HepG2 (cell line): ENCODE measurements around the gene MLST8. TPM values are rescaled to one million over a fixed set of nuclear protein-coding genes. Genes with fewer than 3 reads are reported as not detected.
A peak's percentile ranks its signal among the peaks of the same experiment; 100 is the strongest.

Experiments used
- CHD4 ChIP-seq: fragments of 200-600 bp; sonication (generic); IDR thresholded peaks from 2 replicates; pipeline ENCODE4 v1.7.0; 2017; ENCODE audit warnings: mild to moderate bottlenecking, low read length, borderline replicate concordance
- FOSL2 ChIP-seq: sonication (generic); formaldehyde crosslinking; IDR thresholded peaks from 2 replicates; pipeline ENCODE4 v1.4.0; 2020; ENCODE audit warnings: missing genetic modification reagents
- HNRNPK ChIP-seq: fragments of 200-400 bp; formaldehyde crosslinking; IDR thresholded peaks from 2 replicates; pipeline ENCODE4 v1.6.1; 2018; ENCODE audit warnings: low read length, low read depth, moderate library complexity, mild to moderate bottlenecking; ENCODE audit not compliant: poor library complexity, severe bottlenecking
- KIAA2018 ChIP-seq: sonication (generic); formaldehyde crosslinking; IDR thresholded peaks from 2 replicates; pipeline ENCODE4 v1.5.0; 2020; ENCODE audit warnings: mild to moderate bottlenecking, missing genetic modification reagents, borderline replicate concordance
- PBX3 ChIP-seq: sonication (generic); formaldehyde crosslinking; IDR thresholded peaks from 2 replicates; pipeline ENCODE4 v1.8.1; 2023; ENCODE audit warnings: missing genetic modification reagents, inconsistent platforms, borderline replicate concordance
- TAF1 ChIP-seq: sonication (generic); formaldehyde crosslinking; IDR thresholded peaks from 2 replicates; pipeline ENCODE4 v1.4.0; 2020; ENCODE audit warnings: missing genetic modification reagents
- ZNF251 ChIP-seq: sonication (generic); formaldehyde crosslinking; IDR thresholded peaks from 2 replicates; pipeline ENCODE4 v1.9.0; 2021; ENCODE audit warnings: mild to moderate bottlenecking, missing genetic modification reagents
- ZNF263 ChIP-seq: sonication (generic); formaldehyde crosslinking; IDR thresholded peaks from 2 replicates; pipeline ENCODE4 v1.4.0; 2020; ENCODE audit warnings: missing genetic modification reagents
- ZNF318 ChIP-seq: sonication (generic); formaldehyde crosslinking; IDR thresholded peaks from 2 replicates; pipeline ENCODE4 v1.4.0; 2020; ENCODE audit warnings: mild to moderate bottlenecking, missing genetic modification reagents
- ZNF382 ChIP-seq: sonication (generic); formaldehyde crosslinking; IDR thresholded peaks from 2 replicates; pipeline ENCODE4 v1.5.0; 2020; ENCODE audit warnings: missing genetic modification reagents, mild to moderate bottlenecking, borderline replicate concordance
- polyA plus RNA-seq, 8 experiments: library from polyadenylated mRNA; depleted of rRNA in 3 of 8; stranded (reverse) in 7 of 8; unstranded in 1 of 8; fragments of >200 nt; fragmentation: Illumina TruSeq in 4 of 8; extraction: Trizol in 4 of 8; gene quantifications; 2 replicates each; pipeline versions ENCODE4 v1.2.1 to v1.2.3, GENCODE V29; 2011 to 2016; ENCODE audit warnings: low read depth in 4 of 8, missing spikeins in 1 of 8, mixed read lengths in 1 of 8; ENCODE audit not compliant: insufficient read depth in 1 of 8
- total RNA-seq, 5 experiments: library from RNA; depleted of rRNA; stranded (reverse); fragments of >200 nt; fragmentation: Illumina TruSeq; extraction: Trizol; gene quantifications; 2 replicates each; pipeline ENCODE4 v1.2.3, GENCODE V29; 2016; ENCODE audit warnings: low read depth in 1 of 5

The MLST8 gene
- total and polyA plus RNA-seq, 2 of the 13 experiments (the other 11 are each of a cell fraction or from before 2014, with no cell fraction given) = 30.8 to 72.7 TPM

- TF ChIP-seq KIAA2018 (CRISPR knock-in tag) (no peak), PBX3 (CRISPR knock-in tag) (no peak), ZNF318 (no peak), CHD4 (no peak), TAF1 (CRISPR knock-in tag) (no peak), ZNF263 (CRISPR knock-in tag) (0 out of 2 replicates have a peak, but pooled peaks have one; percentile 6), ZNF382 (CRISPR knock-in tag) (no peak), FOSL2 (CRISPR knock-in tag) (peak; percentile 80), HNRNPK (no peak), ZNF251 (CRISPR knock-in tag) (no peak)
Measured at GRCh38 chr16:2163211-2163881, 41.9 kb upstream of the MLST8 start (continued).
